HepG2 (cell line): ENCODE measurements around the gene SSC5D. TPM values are rescaled to one million over a fixed set of nuclear protein-coding genes. Genes with fewer than 3 reads are reported as not detected.

Source experiments
- ATF7-NPFF ChIP-seq: sonication (generic); formaldehyde crosslinking; IDR thresholded peaks from 2 replicates; pipeline ENCODE4 v1.8.1; 2023; ENCODE audit warnings: mild to moderate bottlenecking, low read depth, missing genetic modification reagents, moderate library complexity
- CBX5 ChIP-seq: sonication (generic); formaldehyde crosslinking; IDR thresholded peaks from 2 replicates; pipeline ENCODE4 v1.4.0; 2020; ENCODE audit warnings: missing genetic modification reagents, borderline replicate concordance
- ETV5 ChIP-seq: IDR thresholded peaks from 2 replicates; pipeline ENCODE4 v1.6.1; 2018; ENCODE audit warnings: missing biosample characterization, missing genetic modification reagents, inconsistent platforms, borderline replicate concordance
- FOXA1 ChIP-seq, 2 experiments: fragments of 450-650 bp in 1 of 2; sonication (generic) in 1 of 2; formaldehyde crosslinking in 1 of 2; IDR thresholded peaks; 2 replicates each; pipeline versions ENCODE4 v1.4.0 to v1.6.1; 2016 to 2020; ENCODE audit warnings: missing genetic modification reagents in 1 of 2
- FOXC1 ChIP-seq: sonication (generic); formaldehyde crosslinking; IDR thresholded peaks from 2 replicates; pipeline ENCODE4 v1.8.0; 2022; ENCODE audit warnings: mild to moderate bottlenecking, missing genetic modification reagents, borderline replicate concordance
- GABPA ChIP-seq, 2 experiments: IDR thresholded peaks; 2 replicates each; pipeline ENCODE4 v1.6.1; 2011 to 2016; ENCODE audit warnings: low read depth in 2 of 2, low read length in 1 of 2, missing biosample characterization in 1 of 2, missing genetic modification characterization in 1 of 2
- GTF2F1 ChIP-seq: fragments of 150-350 bp; IDR thresholded peaks from 2 replicates; pipeline ENCODE4 v1.6.1; 2014; ENCODE audit warnings: low read length
- JARID2 ChIP-seq: sonication (generic); formaldehyde crosslinking; IDR thresholded peaks from 2 replicates; pipeline ENCODE4 v1.8.1; 2023; ENCODE audit warnings: missing genetic modification reagents, inconsistent platforms; ENCODE audit not compliant: insufficient replicate concordance
- KAT2B ChIP-seq: fragments of 150-350 bp; IDR thresholded peaks from 2 replicates; pipeline ENCODE4 v1.6.1; 2014; ENCODE audit warnings: low read depth, low read length, borderline replicate concordance
- KDM3A ChIP-seq: IDR thresholded peaks from 2 replicates; pipeline ENCODE4 v1.6.1; 2018; ENCODE audit warnings: low read depth, missing compliant biosample characterization
- KLF15 ChIP-seq: sonication (generic); formaldehyde crosslinking; IDR thresholded peaks from 2 replicates; pipeline ENCODE4 v1.8.1; 2023; ENCODE audit warnings: borderline replicate concordance, mild to moderate bottlenecking, inconsistent platforms, missing genetic modification reagents, mixed read lengths
- NFYB ChIP-seq: sonication (generic); formaldehyde crosslinking; IDR thresholded peaks from 2 replicates; pipeline ENCODE4 v1.4.0; 2020; ENCODE audit warnings: missing genetic modification reagents
- NR2C2 ChIP-seq: sonication (generic); formaldehyde crosslinking; IDR thresholded peaks from 2 replicates; pipeline ENCODE4 v1.4.0; 2020; ENCODE audit warnings: missing genetic modification reagents, mild to moderate bottlenecking, moderate library complexity, borderline replicate concordance
- PHB2 ChIP-seq: fragments of 450-650 bp; IDR thresholded peaks from 2 replicates; pipeline ENCODE4 v1.6.1; 2018; ENCODE audit not compliant: partially characterized antibody
- TAF1 ChIP-seq: sonication (generic); formaldehyde crosslinking; IDR thresholded peaks from 2 replicates; pipeline ENCODE4 v1.4.0; 2020; ENCODE audit warnings: missing genetic modification reagents
- TFE3 ChIP-seq: IDR thresholded peaks from 2 replicates; pipeline ENCODE4 v1.6.1; 2016
- TRIM24 ChIP-seq: sonication (generic); formaldehyde crosslinking; IDR thresholded peaks from 2 replicates; pipeline ENCODE4 v1.8.0; 2022; ENCODE audit warnings: mild to moderate bottlenecking, missing genetic modification reagents
- ZBTB34 ChIP-seq: sonication (generic); formaldehyde crosslinking; IDR thresholded peaks from 2 replicates; pipeline ENCODE4 v1.8.0; 2022; ENCODE audit warnings: mild to moderate bottlenecking, missing genetic modification reagents
- ZFP91 ChIP-seq: sonication (generic); formaldehyde crosslinking; IDR thresholded peaks from 2 replicates; pipeline ENCODE4 v1.9.0; 2022; ENCODE audit warnings: missing genetic modification reagents, mild to moderate bottlenecking, borderline replicate concordance
- ZFYVE20 ChIP-seq: sonication (generic); formaldehyde crosslinking; IDR thresholded peaks from 2 replicates; pipeline ENCODE4 v1.8.0; 2023; ENCODE audit warnings: low read depth, mild to moderate bottlenecking, moderate library complexity, missing genetic modification reagents, borderline replicate concordance
- ZNF138 ChIP-seq: sonication (generic); formaldehyde crosslinking; IDR thresholded peaks from 2 replicates; pipeline ENCODE4 v1.5.0; 2020; ENCODE audit warnings: mild to moderate bottlenecking, low read depth, missing genetic modification reagents
- ZNF530 ChIP-seq: sonication (generic); formaldehyde crosslinking; IDR thresholded peaks from 2 replicates; pipeline ENCODE4 v1.5.0; 2020; ENCODE audit warnings: low read depth, mild to moderate bottlenecking, missing genetic modification reagents
- ZNF615 ChIP-seq: sonication (generic); formaldehyde crosslinking; IDR thresholded peaks from 2 replicates; pipeline ENCODE4 v1.5.0; 2020; ENCODE audit warnings: mild to moderate bottlenecking, missing genetic modification reagents, borderline replicate concordance
- ZNF670 ChIP-seq: sonication (generic); formaldehyde crosslinking; IDR thresholded peaks from 2 replicates; pipeline ENCODE4 v1.8.0; 2022; ENCODE audit warnings: mild to moderate bottlenecking, missing genetic modification reagents, borderline replicate concordance
- ZSCAN9 ChIP-seq: IDR thresholded peaks from 2 replicates; pipeline ENCODE4 v1.6.1; 2016; ENCODE audit warnings: borderline replicate concordance
- polyA plus RNA-seq, 8 experiments: library from polyadenylated mRNA; depleted of rRNA in 3 of 8; stranded (reverse) in 7 of 8; unstranded in 1 of 8; fragments of >200 nt; fragmentation: Illumina TruSeq in 4 of 8; extraction: Trizol in 4 of 8; gene quantifications; 2 replicates each; pipeline versions ENCODE4 v1.2.1 to v1.2.3, GENCODE V29; 2011 to 2016; ENCODE audit warnings: low read depth in 4 of 8, missing spikeins in 1 of 8, mixed read lengths in 1 of 8; ENCODE audit not compliant: insufficient read depth in 1 of 8
- total RNA-seq, 5 experiments: library from RNA; depleted of rRNA; stranded (reverse); fragments of >200 nt; fragmentation: Illumina TruSeq; extraction: Trizol; gene quantifications; 2 replicates each; pipeline ENCODE4 v1.2.3, GENCODE V29; 2016; ENCODE audit warnings: low read depth in 1 of 5

The SSC5D gene
- total and polyA plus RNA-seq, 2 of the 13 experiments (the other 11 are each of a cell fraction or from before 2014, with no cell fraction given) = not detected

- TF ChIP-seq ETV5 (CRISPR knock-in tag) = peak; percentile 73; the same call in 1 of the 2 replicates
- TF ChIP-seq ZFYVE20 (CRISPR knock-in tag) = no peak
- no peak; the same call in 1 of the 2 replicates for TF ChIP-seq NFYB (CRISPR knock-in tag)
- TF ChIP-seq JARID2 = no peak
- TF ChIP-seq ZNF138 (CRISPR knock-in tag) = no peak
- no peak for TF ChIP-seq ZSCAN9 (CRISPR knock-in tag)
- no peak for TF ChIP-seq KAT2B
- no peak for TF ChIP-seq FOXC1
- no peak for TF ChIP-seq KLF15 (CRISPR knock-in tag)
- peak; percentile 55; the same call in 1 of the 2 replicates for TF ChIP-seq KDM3A (CRISPR knock-in tag)
- peak; percentile 41; the same call in 1 of the 2 replicates for TF ChIP-seq CBX5 (CRISPR knock-in tag)
- TF ChIP-seq ZFP91 = peak; percentile 59; the same call in 1 of the 2 replicates
- TF ChIP-seq TFE3 (CRISPR knock-in tag) = 0 out of 2 replicates have a peak, but pooled peaks have one; percentile 28
- no peak for TF ChIP-seq GABPA (IDR thresholded peaks at IDR 0.05; ENCODE audit: low read depth, low read length)
- no peak for TF ChIP-seq GABPA (CRISPR knock-in tag; IDR thresholded peaks at IDR 0.05; ENCODE audit: low read depth)
- TF ChIP-seq ATF7-NPFF (CRISPR knock-in tag) = no peak
- no peak for TF ChIP-seq GTF2F1
- no peak for TF ChIP-seq ZNF615
- TF ChIP-seq ZNF530 (CRISPR knock-in tag) = no peak
- TF ChIP-seq TAF1 = peak; percentile 23; the same call in 1 of the 2 replicates
- no peak for TF ChIP-seq ZBTB34 (CRISPR knock-in tag)
- no peak for TF ChIP-seq ZNF670 (CRISPR knock-in tag)
- no peak for TF ChIP-seq NR2C2 (CRISPR knock-in tag)
- no peak for TF ChIP-seq PHB2
- no peak for TF ChIP-seq TRIM24 (CRISPR knock-in tag)
- TF ChIP-seq FOXA1 (IDR thresholded peaks at IDR 0.05) = no peak
- TF ChIP-seq FOXA1 (CRISPR knock-in tag; IDR thresholded peaks at IDR 0.05) = 0 out of 2 replicates have a peak, but pooled peaks have one; percentile 28
Measured at GRCh38 chr19:55467236-55468053, 20.8 kb upstream of the SSC5D start (continued).
